BLaER1 (cell line): ENCODE results near the gene CPNE1.

Source experiments
- H3K27ac ChIP-seq: shearing (Covaris generic); formaldehyde crosslinking; 2 replicates; pipeline ENCODE4 v1.8.1; 2022
- H3K27me3 ChIP-seq: shearing (Covaris generic); formaldehyde crosslinking; 2 replicates; pipeline ENCODE4 v1.8.1; 2022
- H3K36me3 ChIP-seq: shearing (Covaris generic); formaldehyde crosslinking; 2 replicates; pipeline ENCODE4 v1.8.1; 2022
- H3K4me1 ChIP-seq: shearing (Covaris generic); formaldehyde crosslinking; 2 replicates; pipeline ENCODE4 v1.8.1; 2022
- H3K4me2 ChIP-seq: shearing (Covaris generic); formaldehyde crosslinking; 2 replicates; pipeline ENCODE4 v1.8.1; 2022
- H3K4me3 ChIP-seq: shearing (Covaris generic); formaldehyde crosslinking; 2 replicates; pipeline ENCODE4 v1.8.1; 2022
- H3K9ac ChIP-seq: shearing (Covaris generic); formaldehyde crosslinking; 2 replicates; pipeline ENCODE4 v1.8.1; 2022
- H3K9me3 ChIP-seq: shearing (Covaris generic); formaldehyde crosslinking; 2 replicates; pipeline ENCODE4 v1.8.1; 2022
- H4K20me1 ChIP-seq: shearing (Covaris generic); formaldehyde crosslinking; 2 replicates; pipeline ENCODE4 v1.8.1; 2022
- Cebpa-rat ChIP-seq: shearing (Covaris generic); IDR thresholded peaks from 2 replicates; pipeline ENCODE4 v1.8.1; 2022

CPNE1 gene

DNA sequence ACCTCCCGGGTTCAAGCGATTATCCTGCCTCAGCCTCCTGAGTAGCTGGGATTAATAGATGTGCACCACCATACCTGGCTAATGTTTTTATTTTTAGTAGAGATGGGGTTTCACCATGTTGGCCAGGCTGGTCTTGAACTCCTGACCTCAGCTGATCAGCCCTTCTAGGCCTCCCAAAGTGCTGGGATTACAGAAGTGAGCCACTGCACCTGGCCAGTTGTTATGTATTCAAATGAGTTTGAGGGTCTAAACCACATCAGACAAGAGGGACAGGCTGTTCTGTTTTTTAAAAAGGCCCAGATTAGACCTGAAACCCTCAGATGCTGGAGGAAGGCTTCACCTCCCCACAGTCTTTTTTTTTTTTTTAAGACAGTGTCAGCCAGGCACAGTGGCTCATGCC, 53.2 kb downstream of the CPNE1 start:
- Histone ChIP-seq H3K9ac (no peak overlapping the region), H3K36me3 (no peaks in the 10 kb centered on the region), H4K20me1 (no peaks in the 10 kb centered on the region), H3K27me3 (no peaks in the 10 kb centered on the region), H3K4me1 (peaks cover 26% of the 10 kb centered on the region), H3K9me3 (no peaks in the 10 kb centered on the region), H3K4me2 (peak overlapping the region; percentile 24), H3K27ac (no peak overlapping the region), H3K4me3 (no peak overlapping the region)
- no peak for TF ChIP-seq Cebpa-rat

DNA sequence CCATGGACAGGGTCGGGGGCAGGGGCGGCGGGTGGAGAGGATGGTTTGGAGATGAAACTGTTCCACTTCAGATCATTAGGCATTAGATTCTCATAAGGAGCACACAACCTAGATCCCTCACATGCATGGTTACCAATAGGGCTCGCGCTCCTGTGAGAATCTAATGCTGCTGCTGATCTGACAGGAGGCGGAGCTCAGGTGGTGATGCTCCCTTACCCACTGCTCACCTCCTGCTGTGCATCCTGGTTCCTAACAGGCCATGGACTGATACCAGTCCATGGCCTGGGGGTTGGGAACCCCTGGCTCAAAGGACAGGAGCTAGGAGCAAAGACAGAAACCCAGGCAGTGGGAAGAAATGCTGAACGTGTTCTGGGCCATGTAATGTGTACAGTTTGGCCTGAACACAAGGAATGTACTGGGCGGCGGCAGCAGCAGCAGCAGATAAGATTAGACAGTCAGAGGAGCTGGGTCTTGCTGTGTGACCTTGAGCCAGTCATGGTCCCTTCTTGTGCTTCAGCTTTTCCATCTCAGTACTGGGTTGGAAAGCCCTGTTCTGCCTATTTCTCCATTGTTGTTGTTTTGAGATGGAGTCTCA, 53.8 kb downstream of the CPNE1 start:
- TF ChIP-seq Cebpa-rat: no peak
- H3K27me3 ChIP-seq: no peaks in the 10 kb centered on the region
- no peaks in the 10 kb centered on the region for H4K20me1 ChIP-seq
- no peak overlapping the region for H3K27ac ChIP-seq
- no peak overlapping the region for H3K4me3 ChIP-seq
- no peak overlapping the region for H3K4me2 ChIP-seq
- no peak overlapping the region for H3K9ac ChIP-seq
- peaks cover 26% of the 10 kb centered on the region for H3K4me1 ChIP-seq
- no peaks in the 10 kb centered on the region for H3K36me3 ChIP-seq
- no peaks in the 10 kb centered on the region for H3K9me3 ChIP-seq

DNA sequence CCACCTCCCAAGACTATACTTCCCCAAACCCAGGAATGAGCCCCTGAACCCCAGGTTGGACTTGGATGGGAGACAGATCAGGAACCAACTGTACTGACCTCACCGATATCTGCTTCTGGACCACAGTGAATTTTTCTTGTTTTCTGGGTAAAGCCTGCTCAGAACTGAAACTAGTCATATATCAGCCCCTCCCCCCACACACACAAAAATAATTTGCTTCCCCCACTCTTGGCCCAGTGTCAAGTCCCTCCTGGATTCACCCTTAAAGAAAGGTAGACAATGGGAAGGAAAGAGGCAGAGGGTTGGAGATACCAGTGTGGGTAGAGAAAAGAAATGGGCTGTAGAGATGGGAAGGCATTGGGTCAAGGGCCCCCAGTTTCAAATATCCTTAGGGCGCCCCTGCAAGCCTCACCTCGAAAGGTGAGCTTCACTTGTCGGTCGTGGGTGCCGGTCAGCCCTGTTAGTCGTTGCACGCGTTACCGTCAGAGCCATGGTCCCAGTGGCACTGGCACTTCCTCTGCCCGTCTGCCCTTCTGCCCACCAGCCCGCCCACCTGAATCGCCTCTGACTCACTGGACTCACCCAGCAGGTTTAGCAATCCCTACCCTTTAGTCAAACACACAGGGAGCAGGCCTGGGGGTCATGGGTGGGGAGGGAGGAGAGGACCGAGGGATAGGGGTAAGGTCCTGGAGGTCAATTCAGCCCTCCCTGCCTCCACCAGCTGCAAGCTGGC, 57.5 kb downstream of the CPNE1 start:
- no peak for TF ChIP-seq Cebpa-rat
- peaks cover 12% of the 10 kb centered on the region for H3K27me3 ChIP-seq
- H3K9ac ChIP-seq: no peak overlapping the region
- H3K36me3 ChIP-seq: no peaks in the 10 kb centered on the region
- peaks cover 2% of the 10 kb centered on the region; the same call in 1 of the 2 replicates for H4K20me1 ChIP-seq
- peak overlapping the region; percentile 11; the same call in 1 of the 2 replicates for H3K4me2 ChIP-seq
- no peak overlapping the region for H3K4me3 ChIP-seq
- H3K9me3 ChIP-seq: peaks cover under 1% of the 10 kb centered on the region; the same call in 1 of the 2 replicates
- no peak overlapping the region for H3K27ac ChIP-seq
- peaks cover 15% of the 10 kb centered on the region for H3K4me1 ChIP-seq

DNA sequence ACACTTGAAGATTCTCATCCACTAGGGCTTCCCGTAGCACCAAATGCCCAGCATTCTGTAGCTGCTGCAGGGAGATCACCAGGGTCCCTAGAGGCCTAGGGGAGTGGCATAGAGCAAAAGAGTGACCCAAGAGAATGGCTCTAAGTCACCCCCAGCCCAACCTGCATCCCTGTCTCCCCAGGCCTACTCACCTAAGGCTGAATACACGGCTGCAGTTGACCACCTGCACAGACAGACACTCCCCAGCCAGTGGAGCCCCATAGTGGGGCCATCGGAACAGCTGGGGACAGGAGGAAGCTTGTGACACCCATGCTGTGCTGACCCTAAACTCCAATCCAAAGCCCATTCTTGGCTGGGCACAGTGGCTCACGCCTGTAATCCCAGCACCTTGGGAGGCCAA, 58.6 kb downstream of the CPNE1 start:
- Histone ChIP-seq H3K27ac (no peak overlapping the region), H3K36me3 (no peaks in the 10 kb centered on the region), H3K4me2 (no peak overlapping the region), H3K27me3 (peaks cover 23% of the 10 kb centered on the region), H3K9me3 (peaks cover 6% of the 10 kb centered on the region; the same call in 1 of the 2 replicates), H3K9ac (no peak overlapping the region), H4K20me1 (peaks cover 10% of the 10 kb centered on the region; the same call in 1 of the 2 replicates), H3K4me3 (no peak overlapping the region), H3K4me1 (peaks cover 16% of the 10 kb centered on the region)
- TF ChIP-seq Cebpa-rat: no peak

DNA sequence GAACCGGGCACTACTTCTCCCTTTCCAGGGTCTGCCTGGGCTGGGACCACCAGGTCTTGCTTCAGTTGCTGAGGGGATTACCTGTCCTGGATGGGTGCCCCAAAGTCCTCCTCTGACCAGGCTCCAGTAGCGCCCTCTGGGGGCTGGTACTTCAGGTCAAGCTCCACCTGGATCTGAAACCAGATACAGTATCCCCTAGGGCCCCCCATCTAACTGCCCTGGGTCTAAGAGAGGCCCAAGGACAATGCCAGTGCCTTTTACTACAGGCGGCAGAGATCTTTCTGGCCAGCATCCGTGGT, 60.3 kb downstream of the CPNE1 start:
- no peak overlapping the region for H3K4me3 ChIP-seq
- no peak overlapping the region for H3K9ac ChIP-seq
- H3K36me3 ChIP-seq: no peaks in the 10 kb centered on the region
- peaks cover 14% of the 10 kb centered on the region; the same call in 1 of the 2 replicates for H4K20me1 ChIP-seq
- no peak overlapping the region for H3K4me2 ChIP-seq
- H3K9me3 ChIP-seq: peaks cover 6% of the 10 kb centered on the region; the same call in 1 of the 2 replicates
- H3K27ac ChIP-seq: no peak overlapping the region
- H3K4me1 ChIP-seq: peaks cover 19% of the 10 kb centered on the region
- no peak for TF ChIP-seq Cebpa-rat
- H3K27me3 ChIP-seq: peaks cover 38% of the 10 kb centered on the region

GRCh38 chr20:35603695-35604448, 60.8 kb downstream of the CPNE1 start:
- Histone ChIP-seq H3K4me3 (no peak overlapping the region), H3K4me2 (no peak overlapping the region), H3K4me1 (peaks cover 19% of the 10 kb centered on the region), H3K27me3 (peaks cover 38% of the 10 kb centered on the region), H3K9ac (no peak overlapping the region), H3K9me3 (peaks cover 6% of the 10 kb centered on the region; the same call in 1 of the 2 replicates), H3K36me3 (no peaks in the 10 kb centered on the region), H3K27ac (no peak overlapping the region), H4K20me1 (peaks cover 14% of the 10 kb centered on the region; the same call in 1 of the 2 replicates)
- TF ChIP-seq Cebpa-rat: no peak

GRCh38 chr20:35602851-35603495, 61.7 kb downstream of the CPNE1 start:
- no peaks in the 10 kb centered on the region for H3K36me3 ChIP-seq
- H3K27ac ChIP-seq: no peak overlapping the region
- H3K4me1 ChIP-seq: peaks cover 19% of the 10 kb centered on the region
- H3K9me3 ChIP-seq: peaks cover 6% of the 10 kb centered on the region; the same call in 1 of the 2 replicates
- peaks cover 14% of the 10 kb centered on the region; the same call in 1 of the 2 replicates for H4K20me1 ChIP-seq
- peaks cover 38% of the 10 kb centered on the region for H3K27me3 ChIP-seq
- no peak overlapping the region for H3K9ac ChIP-seq
- H3K4me3 ChIP-seq: no peak overlapping the region
- TF ChIP-seq Cebpa-rat: no peak
- no peak overlapping the region for H3K4me2 ChIP-seq

DNA sequence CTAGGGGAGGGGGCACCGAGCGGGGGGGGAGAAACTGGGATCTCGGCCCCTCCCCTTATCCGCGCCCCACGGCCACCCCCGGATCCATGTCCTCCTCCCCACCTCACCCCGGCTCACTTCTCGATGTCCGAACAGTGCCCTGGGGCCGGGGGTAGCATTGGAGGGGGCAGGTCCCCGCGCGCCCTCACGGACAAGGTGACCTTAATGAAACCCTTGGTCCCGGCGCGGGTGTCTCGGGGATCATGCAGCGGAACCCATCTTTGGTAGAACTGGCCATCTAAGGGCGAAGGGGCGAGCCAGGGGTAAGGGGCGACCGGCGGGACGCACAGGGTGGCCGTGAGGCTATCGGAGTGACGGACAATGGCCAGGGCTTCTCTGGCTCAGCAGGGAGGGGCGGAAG, 62.7 kb downstream of the CPNE1 start:
- H3K4me3 ChIP-seq: peak overlapping the region; percentile 56
- peaks cover 15% of the 10 kb centered on the region for H3K4me1 ChIP-seq
- H3K9me3 ChIP-seq: peaks cover 6% of the 10 kb centered on the region; the same call in 1 of the 2 replicates
- no peaks in the 10 kb centered on the region for H3K36me3 ChIP-seq
- peak overlapping the region; percentile 77 for H3K4me2 ChIP-seq
- H4K20me1 ChIP-seq: peaks cover 14% of the 10 kb centered on the region; the same call in 1 of the 2 replicates
- H3K27ac ChIP-seq: no peak overlapping the region
- TF ChIP-seq Cebpa-rat: no peak
- no peak overlapping the region for H3K9ac ChIP-seq
- H3K27me3 ChIP-seq: peaks cover 38% of the 10 kb centered on the region

DNA sequence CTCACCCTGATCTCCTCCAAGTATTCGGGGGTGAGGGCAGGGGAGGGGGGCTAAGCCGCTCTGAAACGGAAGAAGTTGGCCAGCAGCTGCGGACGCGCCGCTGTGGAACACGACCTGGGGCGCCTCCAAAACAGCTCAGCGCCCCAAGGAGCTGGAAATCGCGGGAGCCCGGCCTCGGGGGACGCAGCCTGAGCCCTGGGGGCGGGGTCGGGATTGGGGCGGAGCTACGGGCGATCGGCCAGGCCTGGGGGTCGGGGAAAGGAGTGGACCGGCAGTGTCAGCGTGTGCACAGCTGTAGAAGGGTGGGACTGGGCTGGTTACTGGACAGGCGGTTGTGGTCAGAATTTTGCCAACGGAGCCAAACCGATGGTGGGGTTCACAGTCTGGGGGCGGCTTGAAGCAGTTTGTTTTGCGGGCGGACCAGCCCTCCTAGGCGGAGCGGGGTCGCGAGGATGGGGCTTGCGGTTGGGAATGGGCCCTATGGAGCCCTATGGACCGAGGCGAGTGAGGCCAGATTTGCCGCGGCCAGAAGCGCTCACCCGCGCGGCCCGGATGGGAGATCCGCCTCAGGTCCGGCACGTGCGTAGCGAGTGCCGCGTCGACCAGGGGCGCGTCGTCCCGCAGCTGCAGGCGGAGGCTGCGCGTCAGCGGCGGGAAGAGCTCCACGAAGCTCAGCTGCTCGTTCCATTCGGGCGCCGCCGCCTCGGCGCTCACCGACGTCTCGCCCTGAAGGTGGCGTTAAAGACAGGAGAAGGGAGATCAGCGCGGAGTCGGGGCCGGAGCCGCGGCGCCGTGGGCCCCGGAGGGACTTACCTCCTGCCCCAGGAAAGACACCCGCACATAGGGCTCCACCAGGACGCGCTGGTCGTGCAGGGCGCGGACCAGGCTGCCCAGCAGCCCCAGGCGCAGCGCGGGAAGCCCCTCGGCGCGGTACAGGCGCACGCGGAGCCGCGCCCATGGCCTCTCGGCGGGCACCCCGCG, 63.4 kb downstream of the CPNE1 start:
- no peak overlapping the region for H3K27ac ChIP-seq
- H3K36me3 ChIP-seq: no peaks in the 10 kb centered on the region
- peak overlapping the region; percentile 56 for H3K4me3 ChIP-seq
- no peak for TF ChIP-seq Cebpa-rat
- peaks cover 11% of the 10 kb centered on the region for H3K4me1 ChIP-seq
- peaks cover 6% of the 10 kb centered on the region; the same call in 1 of the 2 replicates for H3K9me3 ChIP-seq
- H4K20me1 ChIP-seq: peaks cover 14% of the 10 kb centered on the region; the same call in 1 of the 2 replicates
- H3K27me3 ChIP-seq: peaks cover 38% of the 10 kb centered on the region
- peak overlapping the region; percentile 77 for H3K4me2 ChIP-seq
- H3K9ac ChIP-seq: no peak overlapping the region
